ENCODE measurements around the gene MTSS2.

The MTSS2 gene

DNA sequence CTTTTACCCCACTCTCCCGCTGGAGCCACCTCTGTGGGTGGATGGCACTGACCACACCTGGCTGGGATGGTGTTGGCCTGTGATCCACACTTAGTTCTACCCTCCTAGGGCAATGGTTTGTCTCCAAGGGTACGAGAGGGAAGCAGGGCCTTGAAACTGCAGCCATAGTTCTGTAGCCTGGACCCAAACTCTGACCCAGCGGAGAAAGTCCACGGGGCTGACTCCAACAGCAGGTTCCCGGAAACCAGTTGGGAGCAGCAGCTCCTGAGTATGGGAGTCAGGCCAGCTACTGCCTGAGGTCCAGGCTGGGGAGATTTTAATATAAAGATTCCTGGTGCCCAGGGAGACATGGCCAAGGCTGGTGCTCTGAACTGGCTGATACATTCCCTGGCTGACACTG is 23.6 kb upstream of the MTSS2 start:
- TF ChIP-seq, protein P1, sequence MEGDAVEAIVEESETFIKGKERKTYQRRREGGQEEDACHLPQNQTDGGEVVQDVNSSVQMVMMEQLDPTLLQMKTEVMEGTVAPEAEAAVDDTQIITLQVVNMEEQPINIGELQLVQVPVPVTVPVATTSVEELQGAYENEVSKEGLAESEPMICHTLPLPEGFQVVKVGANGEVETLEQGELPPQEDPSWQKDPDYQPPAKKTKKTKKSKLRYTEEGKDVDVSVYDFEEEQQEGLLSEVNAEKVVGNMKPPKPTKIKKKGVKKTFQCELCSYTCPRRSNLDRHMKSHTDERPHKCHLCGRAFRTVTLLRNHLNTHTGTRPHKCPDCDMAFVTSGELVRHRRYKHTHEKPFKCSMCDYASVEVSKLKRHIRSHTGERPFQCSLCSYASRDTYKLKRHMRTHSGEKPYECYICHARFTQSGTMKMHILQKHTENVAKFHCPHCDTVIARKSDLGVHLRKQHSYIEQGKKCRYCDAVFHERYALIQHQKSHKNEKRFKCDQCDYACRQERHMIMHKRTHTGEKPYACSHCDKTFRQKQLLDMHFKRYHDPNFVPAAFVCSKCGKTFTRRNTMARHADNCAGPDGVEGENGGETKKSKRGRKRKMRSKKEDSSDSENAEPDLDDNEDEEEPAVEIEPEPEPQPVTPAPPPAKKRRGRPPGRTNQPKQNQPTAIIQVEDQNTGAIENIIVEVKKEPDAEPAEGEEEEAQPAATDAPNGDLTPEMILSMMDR (IDR thresholded peaks at IDR 0.05) = no peak
- no peak overlapping the region for H3K4me3 Mint-ChIP-seq
- H3K27me3 Mint-ChIP-seq (ENCODE audit: low read depth, poor library complexity) = peaks cover 8% of the 10 kb centered on the region
- H3K27ac Mint-ChIP-seq = no peak overlapping the region
- H3K4me1 Mint-ChIP-seq = peaks cover 66% of the 10 kb centered on the region
- H3K36me3 Mint-ChIP-seq (ENCODE audit: low read depth) = peaks cover 4% of the 10 kb centered on the region
- H3K9me3 Mint-ChIP-seq = no peaks in the 10 kb centered on the region
- no peak for DNase-seq

DNA sequence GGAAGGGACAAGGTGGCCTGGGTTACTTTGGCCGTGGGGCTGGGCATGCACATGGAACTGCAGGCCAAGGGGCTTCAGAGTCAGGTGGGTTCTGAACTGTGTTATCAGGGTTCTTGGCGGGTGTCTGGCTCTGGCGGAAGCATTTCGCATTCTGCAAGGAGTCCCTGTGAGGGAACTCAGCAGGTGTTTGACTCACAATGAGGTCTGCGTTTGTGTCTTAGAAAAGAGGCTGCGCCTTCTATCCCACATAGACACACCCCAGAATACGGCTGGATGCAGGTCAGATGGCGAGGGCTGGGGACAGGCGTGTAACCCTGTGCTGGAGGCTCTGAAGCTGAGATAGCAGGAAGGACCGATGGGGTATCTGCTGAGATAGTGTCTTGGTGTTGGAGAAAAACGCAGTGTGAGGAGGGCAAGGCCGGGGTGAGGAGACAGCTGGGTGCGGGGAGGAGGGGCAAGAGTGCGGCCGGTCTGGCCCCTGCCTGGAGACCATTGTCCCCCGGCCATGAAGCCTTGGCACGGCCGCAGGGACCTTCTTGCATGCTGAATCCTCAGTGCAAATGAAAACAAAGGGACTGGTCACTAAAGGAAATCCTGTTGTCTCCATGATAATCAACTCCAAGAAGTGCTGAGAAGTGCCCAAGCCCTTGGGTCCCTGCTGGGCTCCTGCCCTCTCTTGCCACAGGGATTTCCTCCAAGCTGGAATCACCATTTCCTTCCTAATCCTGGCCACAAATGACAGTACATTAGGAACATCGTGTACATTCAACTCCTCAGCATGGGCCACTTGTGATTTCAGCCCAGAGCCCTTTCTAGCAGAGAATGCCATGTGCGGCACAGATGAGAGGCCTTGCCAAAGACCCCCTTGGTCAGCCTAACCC is 22.8 kb upstream of the MTSS2 start:
- H3K36me3 Mint-ChIP-seq (ENCODE audit: low read depth) = peaks cover 4% of the 10 kb centered on the region
- no peak for DNase-seq
- H3K27me3 Mint-ChIP-seq (ENCODE audit: low read depth, poor library complexity) = peaks cover 5% of the 10 kb centered on the region
- H3K27ac Mint-ChIP-seq = peak overlapping the region; percentile 45
- H3K4me3 Mint-ChIP-seq = no peak overlapping the region
- no peaks in the 10 kb centered on the region for H3K9me3 Mint-ChIP-seq
- H3K4me1 Mint-ChIP-seq = peaks cover 65% of the 10 kb centered on the region
- TF ChIP-seq, protein P1 (IDR thresholded peaks at IDR 0.05) = no peak

DNA sequence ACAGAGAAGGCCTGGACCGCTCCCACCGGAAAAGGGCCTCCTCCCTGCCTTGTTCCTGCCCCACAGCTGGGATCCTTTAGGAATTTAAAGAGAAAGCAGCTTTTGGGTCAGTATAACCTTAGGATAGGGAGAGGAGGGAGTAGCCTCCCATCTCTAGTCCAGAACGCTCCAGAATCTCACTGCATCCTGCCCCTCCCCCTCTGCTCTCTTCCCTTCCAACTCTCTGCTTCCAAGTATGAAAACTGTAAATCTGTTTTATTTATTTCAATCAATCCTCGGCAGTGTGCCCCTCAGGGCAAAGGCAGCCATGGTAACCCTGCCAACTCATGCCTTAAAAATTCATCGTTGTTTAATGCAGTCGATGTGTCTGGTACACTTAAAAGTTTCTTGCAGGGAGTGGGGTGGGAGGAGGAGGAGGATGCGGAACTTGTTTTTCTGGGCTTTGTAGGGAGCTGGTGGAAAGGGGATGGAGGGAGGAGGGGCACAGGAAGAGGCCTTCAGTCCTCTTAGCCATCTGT is 21.2 kb upstream of the MTSS2 start:
- H3K4me1 Mint-ChIP-seq = peaks cover 65% of the 10 kb centered on the region
- no peak overlapping the region for H3K4me3 Mint-ChIP-seq
- H3K27ac Mint-ChIP-seq = no peak overlapping the region
- H3K27me3 Mint-ChIP-seq (ENCODE audit: low read depth, poor library complexity) = peaks cover 5% of the 10 kb centered on the region
- no peak for DNase-seq
- peaks cover 4% of the 10 kb centered on the region for H3K36me3 Mint-ChIP-seq (ENCODE audit: low read depth)
- no peaks in the 10 kb centered on the region for H3K9me3 Mint-ChIP-seq
- TF ChIP-seq, protein P1 (IDR thresholded peaks at IDR 0.05) = no peak

DNA sequence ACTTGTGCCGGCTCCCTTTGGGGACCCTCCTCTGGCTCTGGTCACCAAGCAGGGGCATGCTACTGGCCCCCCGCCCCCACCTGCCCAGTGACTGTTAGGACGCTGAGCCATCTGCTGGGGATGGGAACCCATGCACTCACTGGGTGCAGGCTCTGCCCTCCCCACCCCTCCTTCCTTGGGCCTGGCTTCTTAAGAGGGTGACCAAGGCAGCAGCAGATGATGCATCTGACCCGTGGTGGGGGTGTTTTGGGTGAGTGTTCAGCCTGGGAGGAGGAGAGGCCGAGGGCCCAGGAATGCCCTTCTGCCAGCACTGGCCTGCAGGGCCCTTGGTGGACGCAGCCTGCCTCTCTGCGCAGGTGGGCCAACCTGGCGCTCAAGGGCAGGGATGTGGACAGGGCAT is 19.2 kb upstream of the MTSS2 start:
- Mint-ChIP-seq H3K9me3 (no peaks in the 10 kb centered on the region), H3K36me3 (ENCODE audit: low read depth) (no peaks in the 10 kb centered on the region), H3K27me3 (ENCODE audit: low read depth, poor library complexity) (peaks cover 5% of the 10 kb centered on the region), H3K27ac (no peak overlapping the region), H3K4me3 (no peak overlapping the region), H3K4me1 (peaks cover 64% of the 10 kb centered on the region)
- TF ChIP-seq, protein P1 (IDR thresholded peaks at IDR 0.05) = no peak
- DNase-seq = no peak

DNA sequence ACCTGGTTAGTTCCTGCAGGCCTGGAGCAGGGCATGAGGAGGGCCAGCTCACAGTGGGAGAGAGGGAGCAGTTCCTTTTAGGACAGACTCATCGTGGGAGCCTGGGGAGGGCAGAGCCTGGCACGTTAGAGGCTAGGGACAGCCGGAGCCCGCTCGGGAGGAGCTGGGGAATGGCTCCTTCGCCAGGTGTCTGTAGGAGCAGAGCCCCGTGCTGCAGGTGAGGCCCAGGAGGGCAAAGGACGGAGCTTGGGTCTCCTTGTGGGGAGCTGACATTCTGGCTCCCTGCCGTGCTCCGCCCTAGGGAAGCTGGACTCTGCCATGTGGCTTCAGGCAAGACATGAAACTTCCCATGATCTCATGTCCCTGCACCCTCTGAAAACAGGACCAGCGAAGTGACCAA is 18.7 kb upstream of the MTSS2 start:
- no peaks in the 10 kb centered on the region for H3K36me3 Mint-ChIP-seq (ENCODE audit: low read depth)
- peaks cover 5% of the 10 kb centered on the region for H3K27me3 Mint-ChIP-seq (ENCODE audit: low read depth, poor library complexity)
- no peaks in the 10 kb centered on the region for H3K9me3 Mint-ChIP-seq
- peaks cover 67% of the 10 kb centered on the region for H3K4me1 Mint-ChIP-seq
- TF ChIP-seq, protein P1 (IDR thresholded peaks at IDR 0.05) = no peak
- no peak for DNase-seq
- H3K27ac Mint-ChIP-seq = no peak overlapping the region
- no peak overlapping the region for H3K4me3 Mint-ChIP-seq

Measured in nephron progenitor cell (in vitro differentiated cells).